ELR (cell line): ENCODE measurements around the gene NUDT1.
A peak's percentile ranks its signal among the peaks of the same experiment; 100 is the strongest.

Source experiments
- DNase-seq: peaks from one replicate; pipeline ENCODE4 v3.0.0-alpha.2; 2015; ENCODE audit warnings: low read depth

Gene NUDT1

DNA sequence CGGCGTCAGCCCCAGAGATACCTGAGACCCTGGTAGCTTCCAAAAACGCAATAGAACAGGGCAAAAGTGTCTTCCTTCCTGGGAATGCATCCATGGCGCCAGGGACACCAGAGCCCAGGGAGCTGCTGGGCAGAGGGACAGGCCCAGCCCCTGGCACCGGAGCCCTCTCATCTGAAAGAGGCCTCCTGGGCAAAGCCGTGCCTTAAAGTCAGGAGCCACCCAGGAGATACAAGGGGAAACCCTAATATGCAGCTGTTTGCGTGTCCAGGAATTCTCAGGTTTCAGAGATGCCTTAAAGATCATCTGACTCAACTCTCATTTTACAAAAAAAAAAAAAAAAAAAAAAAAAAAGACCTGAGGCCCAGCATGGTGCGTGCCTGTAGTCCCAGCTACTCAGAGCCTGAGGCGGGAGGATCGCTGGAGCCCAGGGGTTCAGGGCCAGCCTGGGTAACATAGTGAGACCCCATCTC, 28.0 kb downstream of the NUDT1 start:
- DNase-seq, result peak; percentile 61

DNA sequence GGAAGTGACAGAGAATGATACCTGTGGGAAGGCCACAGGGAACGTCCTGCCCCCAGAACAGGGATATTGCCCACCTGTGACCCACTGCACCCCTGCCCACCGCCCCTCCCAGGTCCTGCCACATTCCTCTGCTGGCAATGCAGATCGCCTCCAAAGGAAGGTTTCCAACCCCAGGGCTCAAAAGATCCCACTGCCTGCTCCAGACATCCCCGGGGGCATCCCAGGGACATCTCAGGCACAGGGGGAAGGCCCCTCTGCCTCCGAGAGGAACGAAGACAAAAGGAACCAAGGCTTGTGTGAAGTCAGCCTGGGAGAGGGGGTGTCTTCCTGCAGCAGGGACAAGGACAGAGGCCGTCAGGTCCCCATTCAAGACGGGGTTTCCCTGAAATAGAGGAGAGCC, 28.5 kb downstream of the NUDT1 start:
- DNase-seq, result no peak

DNA sequence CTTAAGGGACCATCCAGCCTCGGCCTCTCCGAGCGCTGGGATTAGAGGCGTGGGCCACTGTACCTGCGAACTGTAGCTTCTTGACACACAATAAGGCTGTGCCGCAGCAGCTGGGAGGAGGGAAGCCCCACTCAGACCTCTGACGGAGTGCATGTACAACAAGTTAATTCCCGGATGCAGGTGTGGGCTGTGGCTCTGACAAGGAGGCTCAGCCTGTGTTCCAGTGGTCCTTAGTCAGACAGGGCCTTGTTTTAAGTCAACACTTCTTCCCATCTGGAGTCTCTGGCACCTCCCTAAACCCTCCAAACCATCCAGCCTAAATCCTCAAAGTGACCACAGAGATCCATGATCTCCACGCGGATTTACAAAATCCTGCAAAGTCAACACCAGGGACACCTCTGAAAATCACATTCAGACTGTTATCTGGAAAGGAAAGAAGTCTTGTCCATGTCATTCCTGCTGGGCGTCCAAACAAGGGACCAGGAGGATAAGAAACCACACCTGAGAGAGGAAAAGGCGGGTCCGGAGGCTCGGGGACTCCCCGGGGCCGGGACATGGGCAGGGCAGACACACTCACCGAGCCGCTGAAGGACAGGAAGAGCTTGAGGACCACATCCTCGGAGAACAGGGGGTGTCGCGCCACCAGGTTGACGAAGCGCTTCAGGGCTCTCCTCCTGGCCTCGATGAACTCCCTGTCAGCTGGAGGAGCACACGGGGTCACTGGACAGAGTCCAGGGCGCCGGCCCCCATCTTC, 29.4 kb downstream of the NUDT1 start:
- DNase-seq, result no peak

DNA sequence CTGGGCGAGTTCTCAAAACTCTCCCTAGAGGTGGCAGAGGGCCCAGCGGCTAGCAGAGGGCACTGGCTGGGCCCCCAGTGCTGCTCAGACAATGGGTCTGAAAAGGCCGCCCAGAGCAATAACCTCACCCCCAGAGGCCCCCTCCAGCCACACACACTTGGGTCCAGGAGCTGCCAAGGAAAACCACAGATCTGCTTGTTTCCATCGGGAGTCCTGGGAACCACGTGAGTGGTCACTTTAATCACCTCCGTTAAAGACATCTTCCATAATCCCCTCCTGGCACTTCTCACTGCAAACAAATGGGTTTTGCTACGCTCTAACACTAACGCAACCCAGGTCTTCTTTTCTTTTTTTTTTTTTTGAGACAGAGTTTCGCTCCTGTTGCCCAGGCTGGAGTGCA, 30.0 kb downstream of the NUDT1 start:
- DNase-seq, result no peak

DNA sequence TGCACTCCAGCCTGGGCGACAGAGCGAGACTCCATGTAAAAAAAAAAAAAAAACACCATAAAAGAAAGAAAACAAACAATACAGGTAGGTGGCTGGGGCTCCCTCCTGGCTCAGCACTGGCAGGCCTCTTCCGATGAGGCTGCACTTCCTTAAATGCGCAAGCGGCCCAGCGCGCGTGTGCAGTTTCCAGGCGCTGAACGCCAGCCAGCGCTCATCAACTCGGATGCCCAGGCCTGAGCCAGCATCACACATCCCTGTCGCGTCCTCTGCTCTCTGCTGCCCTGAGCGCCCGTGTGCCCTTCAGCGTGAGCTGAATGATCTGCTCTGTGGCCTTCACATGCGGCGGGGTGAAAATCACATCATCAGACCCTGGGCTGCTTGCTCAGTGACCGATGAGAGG, 31.8 kb downstream of the NUDT1 start:
- no peak for DNase-seq

DNA sequence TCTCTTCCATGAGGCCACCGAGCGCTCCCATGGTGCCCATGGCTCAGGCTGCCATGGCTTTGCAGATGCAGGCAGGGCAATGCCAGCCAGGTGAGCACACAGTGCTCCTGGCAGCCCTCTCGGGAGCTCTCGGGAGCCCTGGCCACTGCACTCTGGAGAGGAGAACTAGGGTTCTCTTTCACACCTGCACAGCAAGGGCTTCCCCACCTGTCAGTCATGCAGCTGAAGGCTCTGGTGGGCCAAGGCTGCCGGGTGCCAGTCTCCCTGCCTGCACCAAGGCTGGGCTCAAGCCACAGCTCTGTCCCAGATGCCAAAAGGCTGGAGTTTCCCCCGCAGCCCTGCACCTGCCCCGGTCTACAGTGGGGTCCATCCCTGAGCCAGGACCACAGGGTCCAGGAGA, 32.6 kb downstream of the NUDT1 start:
- no peak for DNase-seq

DNA sequence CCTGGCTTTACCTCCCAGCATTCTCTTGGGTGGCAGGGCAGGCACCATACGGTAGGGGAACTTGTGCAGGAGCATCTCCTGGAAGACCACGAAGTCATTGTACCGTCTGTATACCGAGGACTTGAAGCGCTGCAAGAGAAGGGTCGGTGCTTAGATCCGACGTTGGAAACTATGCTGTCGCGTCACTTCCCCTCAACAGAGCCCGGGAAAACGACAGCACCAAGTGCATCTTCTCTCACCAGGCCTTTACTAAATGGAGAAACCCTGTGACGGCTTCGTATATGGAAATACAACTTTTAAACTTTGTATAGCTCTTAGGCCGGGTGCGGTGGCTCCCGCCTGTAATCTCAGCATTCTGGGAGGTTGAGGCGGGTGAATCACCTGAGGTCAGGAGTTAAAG, 33.1 kb downstream of the NUDT1 start:
- no peak for DNase-seq

DNA sequence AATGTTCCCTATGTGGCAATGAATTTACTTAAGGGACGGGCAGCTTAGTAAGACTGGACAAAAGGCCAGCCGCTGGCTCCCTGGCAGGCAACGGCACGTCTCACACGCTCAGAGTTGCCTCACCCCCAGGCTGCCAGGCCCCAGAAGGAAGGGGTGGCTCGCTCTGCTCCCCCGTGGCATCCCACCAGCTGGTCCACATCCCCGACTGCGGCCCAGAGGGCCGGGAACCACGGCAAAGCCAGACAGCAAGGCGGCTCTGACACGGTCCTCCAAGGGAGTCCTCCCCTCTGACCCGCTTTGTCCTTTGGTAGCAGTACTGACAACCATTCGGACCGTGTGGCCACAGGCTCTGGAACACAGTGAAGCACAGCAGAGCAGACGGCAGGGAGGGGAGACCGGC, 34.1 kb downstream of the NUDT1 start:
- no peak for DNase-seq

DNA sequence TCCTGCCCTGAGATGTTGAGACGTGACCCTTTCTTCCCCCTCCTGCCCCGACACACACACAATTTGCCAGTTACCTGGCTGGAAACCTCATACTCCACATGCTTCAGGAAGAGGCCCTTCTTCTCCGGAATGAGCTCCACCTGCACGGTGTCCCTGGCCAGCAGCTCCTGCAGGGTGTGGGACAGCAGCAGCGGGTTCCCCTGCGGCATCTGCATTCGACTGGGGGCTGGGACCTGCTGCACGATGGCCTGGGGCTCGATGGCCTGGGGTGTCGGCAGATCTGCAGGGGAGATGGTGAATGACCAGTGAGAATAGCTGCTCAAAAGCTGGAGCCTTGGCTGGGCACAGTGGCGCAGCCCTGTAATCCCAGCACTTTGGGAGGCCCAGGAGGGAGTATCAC, 36.0 kb downstream of the NUDT1 start:
- DNase-seq, result no peak

DNA sequence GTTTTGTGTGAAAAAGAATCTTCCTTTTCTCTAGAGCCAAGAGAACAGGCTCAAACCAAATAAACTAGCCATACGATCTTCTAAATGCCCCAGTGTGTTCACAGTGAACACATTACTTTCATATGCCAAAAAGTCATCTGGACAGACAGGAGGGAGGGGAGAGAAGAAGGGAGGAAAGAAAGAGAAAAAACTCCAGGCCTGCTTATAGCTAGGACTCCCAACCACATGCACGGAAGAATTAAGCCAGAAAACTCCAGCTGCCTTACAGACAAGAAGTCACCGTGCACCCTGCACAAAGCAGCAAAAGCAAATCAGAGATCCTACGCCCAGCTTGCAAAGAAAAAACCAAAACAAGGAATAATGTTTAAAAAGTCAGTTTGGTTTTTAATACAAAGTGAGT, 37.9 kb downstream of the NUDT1 start:
- DNase-seq, result no peak

DNA sequence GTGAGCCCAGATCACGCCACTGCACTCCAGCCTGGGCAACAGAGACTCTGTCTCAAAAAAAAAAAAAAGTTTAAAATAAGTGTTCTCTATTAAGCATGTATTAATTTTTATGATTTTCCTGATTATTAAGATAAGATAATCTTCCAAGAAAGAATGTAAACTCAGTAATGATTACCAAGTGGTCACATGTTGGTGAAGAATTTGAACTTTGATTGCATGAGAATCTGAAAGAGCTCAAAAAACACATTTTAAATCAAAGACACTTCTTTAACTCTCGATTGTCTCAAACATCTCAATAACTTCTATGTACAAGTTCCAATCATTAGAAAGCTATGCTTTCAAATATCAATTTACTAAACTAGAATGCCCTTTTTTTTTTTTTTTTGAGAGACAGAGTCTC, 38.4 kb downstream of the NUDT1 start:
- DNase-seq, result no peak

DNA sequence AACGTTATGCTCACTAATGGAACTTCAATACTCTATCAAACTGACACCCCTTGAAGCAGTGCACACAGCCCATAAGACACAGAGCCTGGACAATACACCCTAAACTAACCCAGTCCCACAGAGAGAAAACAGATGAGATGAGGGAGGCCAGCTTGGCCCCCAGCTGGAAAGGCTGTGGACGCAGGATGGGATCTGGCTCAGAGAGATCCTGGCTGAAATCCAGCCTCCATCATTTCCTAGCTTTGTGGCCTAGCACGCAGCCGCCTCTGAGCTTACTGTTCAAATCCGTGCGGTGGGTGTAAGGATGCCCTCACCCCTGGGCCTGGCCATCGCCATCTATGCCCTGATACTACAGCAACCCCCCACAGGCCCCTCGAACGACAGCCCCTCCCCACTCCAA, 39.5 kb downstream of the NUDT1 start:
- no peak for DNase-seq

DNA sequence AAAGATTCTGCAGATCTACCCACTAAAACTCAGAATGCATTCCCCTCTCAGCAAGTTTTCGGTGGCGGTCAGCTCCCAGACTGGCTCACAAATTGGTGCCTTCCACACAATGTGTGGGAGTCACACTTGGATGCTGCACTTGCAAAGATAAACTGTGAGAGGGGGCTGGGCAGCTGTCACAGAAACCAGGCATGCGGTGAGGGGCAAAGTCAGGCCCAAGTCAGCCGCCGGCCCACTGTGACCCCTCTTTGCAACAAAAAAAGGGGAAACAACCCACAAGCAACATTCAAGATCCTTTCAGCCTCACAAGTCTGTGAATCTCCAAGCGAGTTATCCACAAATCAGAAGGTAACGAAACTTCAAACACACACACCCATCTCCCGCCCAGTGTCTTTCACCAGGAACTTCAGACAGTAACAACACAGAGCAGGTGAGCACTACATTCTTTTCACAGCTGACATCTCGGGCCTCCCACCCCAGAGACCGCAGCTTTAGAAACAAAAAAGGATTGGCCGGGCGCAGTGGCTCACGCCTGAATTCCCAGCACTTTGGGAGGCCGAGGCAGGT, 40.2 kb downstream of the NUDT1 start:
- no peak for DNase-seq

DNA sequence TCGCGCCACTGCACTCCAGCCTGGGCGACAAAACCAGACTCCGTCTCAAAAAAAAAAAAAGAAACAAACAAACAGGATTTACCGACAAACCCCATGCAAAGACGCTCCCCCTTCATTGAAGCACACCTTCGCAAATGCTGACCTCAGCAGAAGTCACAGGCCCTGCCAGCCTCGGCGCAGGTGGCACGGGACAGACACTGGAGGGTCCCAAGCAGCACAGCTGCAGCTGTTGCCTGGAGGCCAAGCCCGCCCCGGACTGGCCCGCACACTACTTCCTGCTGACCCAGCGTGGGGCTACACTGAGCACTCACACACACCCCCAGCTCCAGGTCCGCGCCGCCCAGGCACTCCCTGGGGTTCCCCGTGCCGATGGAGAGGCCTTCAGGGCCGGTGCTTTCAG, 41.0 kb downstream of the NUDT1 start:
- DNase-seq, result no peak

DNA sequence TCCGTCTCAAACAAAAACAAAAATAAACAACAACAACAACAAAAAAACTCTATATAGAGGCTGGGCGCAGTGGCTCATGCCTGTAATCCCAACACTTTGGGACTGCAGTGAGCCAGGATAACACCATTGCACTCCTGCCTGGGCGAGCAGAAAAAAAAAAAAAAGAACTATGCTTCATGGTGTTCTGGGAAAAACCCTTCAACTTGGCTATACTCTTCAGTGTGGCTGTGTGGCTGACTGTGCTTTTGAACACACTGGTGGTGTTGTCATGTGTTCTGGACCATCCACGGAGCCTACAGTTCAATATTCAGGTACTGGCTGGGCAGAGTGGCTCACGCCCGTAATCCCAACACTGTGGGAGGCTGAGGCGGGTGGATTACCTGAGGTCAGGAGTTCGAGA, 45.7 kb downstream of the NUDT1 start:
- no peak for DNase-seq

DNA sequence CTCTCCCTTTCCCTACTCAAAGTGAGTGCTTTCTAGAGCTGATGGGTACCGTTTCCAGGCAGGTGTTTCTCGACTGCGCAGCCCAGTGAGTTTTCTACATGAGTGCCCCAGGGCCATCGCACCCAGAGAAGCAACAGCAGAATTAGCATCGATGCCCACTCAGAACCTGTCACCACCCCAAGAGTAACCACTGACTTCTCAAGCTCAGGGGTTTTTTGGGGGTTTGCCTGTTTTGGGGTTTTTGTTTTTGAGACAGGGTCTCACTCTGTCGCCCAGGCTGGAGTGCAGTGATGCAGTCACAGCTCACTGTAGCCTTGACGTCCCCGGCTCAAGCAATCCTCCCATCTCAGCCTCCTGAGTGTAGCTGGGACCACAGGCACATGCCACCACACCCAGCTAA, 46.5 kb downstream of the NUDT1 start:
- no peak for DNase-seq

DNA sequence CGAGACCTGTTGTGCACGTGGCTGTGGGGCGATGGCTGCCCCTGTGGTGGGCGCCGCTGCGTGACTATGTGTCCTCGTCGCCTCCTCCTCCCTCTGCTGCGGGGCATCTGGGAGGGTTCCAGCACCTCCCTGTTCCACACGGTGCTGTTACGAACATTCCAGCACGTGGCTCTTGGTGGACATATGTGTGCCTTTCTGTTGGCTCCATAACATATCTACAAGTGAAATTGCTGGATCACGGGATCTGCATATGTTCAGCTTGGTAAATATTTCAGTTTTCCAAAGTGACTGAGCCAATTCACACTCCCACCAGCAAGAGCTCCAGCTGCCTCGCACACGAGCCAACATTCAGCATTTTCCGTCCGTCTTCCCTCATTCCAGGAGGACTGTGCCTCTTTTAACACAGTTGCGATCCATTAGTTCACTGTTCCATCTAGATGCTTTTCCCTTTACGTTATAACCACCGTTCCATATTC, 47.1 kb downstream of the NUDT1 start:
- no peak for DNase-seq

DNA sequence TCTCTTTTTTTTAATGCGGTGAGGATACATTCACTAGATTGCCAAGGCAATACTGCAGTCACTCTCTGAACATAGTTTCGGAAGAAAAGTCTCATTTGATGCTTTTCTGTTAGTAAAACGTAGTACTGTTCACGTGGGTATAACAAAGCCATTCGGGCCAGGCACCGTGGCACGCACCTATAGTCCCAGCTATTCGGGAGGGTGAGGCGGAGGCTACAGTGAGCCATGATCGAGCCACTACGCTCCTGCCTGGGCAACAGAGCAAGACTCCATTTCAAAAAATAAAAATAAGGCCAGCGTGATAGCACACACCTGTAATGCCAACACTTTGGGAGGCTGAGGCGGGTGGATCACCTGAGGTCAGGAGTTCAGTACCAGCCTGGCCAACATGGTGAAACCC, 47.6 kb downstream of the NUDT1 start:
- no peak for DNase-seq

DNA sequence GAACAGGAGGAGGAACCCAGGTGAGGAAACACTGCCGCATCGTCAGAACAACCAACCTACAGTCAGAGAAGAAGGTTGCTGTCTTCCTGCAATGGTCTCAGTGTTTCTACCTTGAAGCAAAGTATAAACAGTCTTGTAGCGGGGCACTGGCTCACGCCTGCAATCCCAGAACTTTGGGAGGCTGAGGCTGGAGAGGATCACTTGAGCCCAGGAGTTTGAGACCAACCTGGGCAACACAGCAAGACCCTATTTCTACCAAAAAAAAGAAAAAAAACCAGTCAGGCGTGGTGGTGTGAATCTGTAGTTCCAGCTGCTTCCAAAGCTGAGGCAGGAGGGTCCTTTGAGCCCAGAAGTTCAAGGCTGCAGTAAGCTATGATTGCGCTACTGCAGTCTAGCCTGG, 48.9 kb downstream of the NUDT1 start:
- no peak for DNase-seq

DNA sequence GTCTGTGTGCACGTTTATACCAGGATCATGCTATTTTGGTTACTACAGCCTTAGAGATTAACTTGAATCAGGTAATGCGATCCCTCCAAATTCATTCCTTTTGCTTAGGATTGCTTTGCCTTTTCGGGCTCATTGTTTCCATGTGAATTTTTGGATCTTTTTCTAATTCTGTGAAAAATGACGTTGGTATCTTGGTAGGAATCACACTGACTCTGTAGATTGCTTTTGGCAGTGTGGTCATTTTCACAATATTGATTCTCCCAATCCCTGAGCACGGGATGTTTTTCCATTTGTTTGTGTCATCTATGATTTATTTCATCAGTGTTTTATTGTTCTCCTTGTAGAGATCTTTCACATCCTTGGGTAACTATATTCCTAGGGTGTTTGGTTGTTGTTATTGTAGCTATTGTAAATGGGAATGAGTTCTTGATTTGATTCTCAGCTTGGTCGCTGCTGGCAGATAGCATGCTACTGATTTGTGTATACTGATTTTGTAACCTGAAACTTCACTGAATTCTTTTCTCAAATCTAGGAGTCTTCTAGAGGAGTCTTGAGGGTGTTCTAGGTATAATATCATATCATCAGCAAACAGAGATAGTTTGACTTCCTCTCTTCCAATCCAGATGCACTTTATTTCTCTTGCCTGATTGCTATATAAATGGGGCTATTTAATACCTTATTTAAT, 54.1 kb downstream of the NUDT1 start:
- no peak for DNase-seq

DNA sequence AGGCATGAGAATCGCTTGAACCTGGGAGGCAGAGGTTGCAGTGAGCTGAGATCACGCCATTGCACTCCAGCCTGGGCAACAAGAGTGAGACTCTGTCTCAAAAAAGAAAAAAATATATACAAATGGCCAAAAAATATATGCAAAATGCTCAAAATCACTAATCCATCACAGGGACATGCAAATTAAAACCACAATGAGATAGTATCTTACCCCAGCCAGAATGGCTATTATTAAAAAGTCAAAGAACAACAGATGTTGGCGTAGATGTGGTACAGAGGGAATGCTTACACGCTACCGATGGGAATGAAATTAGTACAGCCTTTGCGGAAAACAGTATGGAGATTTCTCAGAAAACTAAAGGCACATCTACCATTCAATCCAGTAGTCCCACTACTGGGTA, 54.8 kb downstream of the NUDT1 start:
- no peak for DNase-seq

DNA sequence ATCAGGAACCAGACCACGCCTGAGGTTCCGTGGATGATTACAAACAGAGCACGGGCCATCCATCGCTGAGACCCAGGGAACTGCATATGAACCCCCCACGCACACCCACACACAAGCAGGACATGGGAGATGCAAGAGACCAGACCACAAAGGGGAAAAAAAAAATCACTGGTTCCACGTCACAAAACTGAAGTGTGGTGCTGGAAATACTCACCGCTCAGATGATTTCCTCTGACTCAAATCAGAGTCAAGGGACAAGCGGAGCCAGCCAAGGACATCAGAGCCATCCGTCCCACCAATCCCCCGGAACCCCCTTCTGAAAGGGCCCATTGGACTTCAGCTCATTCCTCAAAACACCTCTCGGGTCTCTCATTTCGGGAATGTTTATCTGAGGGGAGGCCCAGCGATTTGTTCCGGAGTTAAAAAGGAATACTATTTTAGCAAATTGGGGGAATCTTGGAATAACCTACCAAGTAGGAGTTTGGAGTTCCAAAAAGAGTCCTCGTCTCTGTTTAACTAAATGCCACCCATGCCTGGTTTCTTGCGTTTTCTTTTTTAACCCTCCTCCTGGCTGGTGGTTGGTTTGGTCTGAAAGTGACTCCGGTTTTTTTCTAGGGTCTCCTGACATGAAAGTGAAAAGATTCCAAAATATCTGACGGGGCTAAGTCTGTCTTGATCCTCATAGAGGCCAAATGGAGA, 57.3 kb downstream of the NUDT1 start:
- peak; percentile 90 for DNase-seq
